BLaER1 (cell line): ENCODE results near the gene SLC25A21.

Source experiments
- H3K27ac ChIP-seq: shearing (Covaris generic); formaldehyde crosslinking; 2 replicates; pipeline ENCODE4 v1.8.1; 2022
- H3K27me3 ChIP-seq: shearing (Covaris generic); formaldehyde crosslinking; 2 replicates; pipeline ENCODE4 v1.8.1; 2022
- H3K36me3 ChIP-seq: shearing (Covaris generic); formaldehyde crosslinking; 2 replicates; pipeline ENCODE4 v1.8.1; 2022
- H3K4me1 ChIP-seq: shearing (Covaris generic); formaldehyde crosslinking; 2 replicates; pipeline ENCODE4 v1.8.1; 2022
- H3K4me2 ChIP-seq: shearing (Covaris generic); formaldehyde crosslinking; 2 replicates; pipeline ENCODE4 v1.8.1; 2022
- H3K4me3 ChIP-seq: shearing (Covaris generic); formaldehyde crosslinking; 2 replicates; pipeline ENCODE4 v1.8.1; 2022
- H3K9ac ChIP-seq: shearing (Covaris generic); formaldehyde crosslinking; 2 replicates; pipeline ENCODE4 v1.8.1; 2022
- H3K9me3 ChIP-seq: shearing (Covaris generic); formaldehyde crosslinking; 2 replicates; pipeline ENCODE4 v1.8.1; 2022
- H4K20me1 ChIP-seq: shearing (Covaris generic); formaldehyde crosslinking; 2 replicates; pipeline ENCODE4 v1.8.1; 2022
- Cebpa-rat ChIP-seq: shearing (Covaris generic); IDR thresholded peaks from 2 replicates; pipeline ENCODE4 v1.8.1; 2022

Gene SLC25A21

GRCh38 chr14:37124614-37125013, 47.8 kb downstream of the SLC25A21 start:
- Histone ChIP-seq H3K4me3 (no peak overlapping the region), H3K9me3 (no peaks in the 10 kb centered on the region), H3K27ac (no peak overlapping the region), H3K27me3 (no peaks in the 10 kb centered on the region), H3K9ac (no peak overlapping the region), H4K20me1 (no peaks in the 10 kb centered on the region), H3K36me3 (no peaks in the 10 kb centered on the region), H3K4me2 (no peak overlapping the region), H3K4me1 (no peaks in the 10 kb centered on the region)
- no peak for TF ChIP-seq Cebpa-rat

- Histone ChIP-seq H3K9me3 (no peaks in the 10 kb centered on the region), H3K4me3 (no peak overlapping the region), H3K36me3 (no peaks in the 10 kb centered on the region), H3K9ac (no peak overlapping the region), H3K27ac (no peak overlapping the region), H3K27me3 (no peaks in the 10 kb centered on the region), H4K20me1 (no peaks in the 10 kb centered on the region), H3K4me1 (no peaks in the 10 kb centered on the region), H3K4me2 (no peak overlapping the region)
- TF ChIP-seq Cebpa-rat, result no peak
Observed at GRCh38 chr14:37122919-37123639, 49.3 kb downstream of the SLC25A21 start.

GRCh38 chr14:37122288-37122687, 50.1 kb downstream of the SLC25A21 start:
- no peak overlapping the region for H3K4me3 ChIP-seq
- no peak for TF ChIP-seq Cebpa-rat
- no peaks in the 10 kb centered on the region for H3K36me3 ChIP-seq
- H3K4me1 ChIP-seq, result no peaks in the 10 kb centered on the region
- no peak overlapping the region for H3K4me2 ChIP-seq
- H3K27ac ChIP-seq, result no peak overlapping the region
- no peaks in the 10 kb centered on the region for H4K20me1 ChIP-seq
- H3K9ac ChIP-seq, result no peak overlapping the region
- no peaks in the 10 kb centered on the region for H3K9me3 ChIP-seq
- no peaks in the 10 kb centered on the region for H3K27me3 ChIP-seq

- no peaks in the 10 kb centered on the region for H3K4me1 ChIP-seq
- no peaks in the 10 kb centered on the region for H3K9me3 ChIP-seq
- no peak overlapping the region for H3K9ac ChIP-seq
- no peak overlapping the region for H3K4me2 ChIP-seq
- no peaks in the 10 kb centered on the region for H4K20me1 ChIP-seq
- H3K27ac ChIP-seq, result no peak overlapping the region
- H3K27me3 ChIP-seq, result no peaks in the 10 kb centered on the region
- no peak for TF ChIP-seq Cebpa-rat
- H3K4me3 ChIP-seq, result no peak overlapping the region
- H3K36me3 ChIP-seq, result no peaks in the 10 kb centered on the region
Observed at GRCh38 chr14:37118673-37119366, 53.6 kb downstream of the SLC25A21 start.

- no peaks in the 10 kb centered on the region for H3K27me3 ChIP-seq
- no peaks in the 10 kb centered on the region for H3K36me3 ChIP-seq
- H4K20me1 ChIP-seq, result no peaks in the 10 kb centered on the region
- H3K9ac ChIP-seq, result no peak overlapping the region
- H3K4me3 ChIP-seq, result no peak overlapping the region
- no peaks in the 10 kb centered on the region for H3K9me3 ChIP-seq
- no peak overlapping the region for H3K27ac ChIP-seq
- H3K4me1 ChIP-seq, result no peaks in the 10 kb centered on the region
- no peak for TF ChIP-seq Cebpa-rat
- H3K4me2 ChIP-seq, result no peak overlapping the region
Observed at GRCh38 chr14:37116933-37117849, 55.2 kb downstream of the SLC25A21 start.

- Histone ChIP-seq H3K9me3 (no peaks in the 10 kb centered on the region), H3K9ac (no peak overlapping the region), H3K4me2 (no peak overlapping the region), H3K4me1 (no peaks in the 10 kb centered on the region), H4K20me1 (no peaks in the 10 kb centered on the region), H3K27me3 (no peaks in the 10 kb centered on the region), H3K4me3 (no peak overlapping the region), H3K27ac (no peak overlapping the region), H3K36me3 (no peaks in the 10 kb centered on the region)
- TF ChIP-seq Cebpa-rat, result no peak
Observed at GRCh38 chr14:37115406-37115805, 57.0 kb downstream of the SLC25A21 start.

GRCh38 chr14:37114559-37114958, 57.8 kb downstream of the SLC25A21 start:
- TF ChIP-seq Cebpa-rat, result no peak
- Histone ChIP-seq H3K4me1 (no peaks in the 10 kb centered on the region), H3K27me3 (no peaks in the 10 kb centered on the region), H4K20me1 (no peaks in the 10 kb centered on the region), H3K4me3 (no peak overlapping the region), H3K27ac (no peak overlapping the region), H3K9me3 (no peaks in the 10 kb centered on the region), H3K36me3 (no peaks in the 10 kb centered on the region), H3K9ac (no peak overlapping the region), H3K4me2 (no peak overlapping the region)

GRCh38 chr14:37114002-37114401, 58.4 kb downstream of the SLC25A21 start:
- Histone ChIP-seq H3K27me3 (no peaks in the 10 kb centered on the region), H3K27ac (no peak overlapping the region), H3K9ac (no peak overlapping the region), H3K36me3 (no peaks in the 10 kb centered on the region), H3K4me1 (no peaks in the 10 kb centered on the region), H3K4me3 (no peak overlapping the region), H3K4me2 (no peak overlapping the region), H4K20me1 (no peaks in the 10 kb centered on the region), H3K9me3 (no peaks in the 10 kb centered on the region)
- no peak for TF ChIP-seq Cebpa-rat

GRCh38 chr14:37098132-37098531, 74.3 kb downstream of the SLC25A21 start:
- H3K9ac ChIP-seq, result no peak overlapping the region
- no peaks in the 10 kb centered on the region for H4K20me1 ChIP-seq
- H3K4me1 ChIP-seq, result no peaks in the 10 kb centered on the region
- no peaks in the 10 kb centered on the region for H3K9me3 ChIP-seq
- H3K27ac ChIP-seq, result no peak overlapping the region
- H3K4me2 ChIP-seq, result no peak overlapping the region
- no peak overlapping the region for H3K4me3 ChIP-seq
- H3K36me3 ChIP-seq, result no peaks in the 10 kb centered on the region
- H3K27me3 ChIP-seq, result no peaks in the 10 kb centered on the region
- no peak for TF ChIP-seq Cebpa-rat

GRCh38 chr14:37094502-37094901, 77.9 kb downstream of the SLC25A21 start:
- Histone ChIP-seq H3K4me3 (no peak overlapping the region), H3K27me3 (no peaks in the 10 kb centered on the region), H4K20me1 (no peaks in the 10 kb centered on the region), H3K4me2 (no peak overlapping the region), H3K9me3 (no peaks in the 10 kb centered on the region), H3K27ac (no peak overlapping the region), H3K36me3 (no peaks in the 10 kb centered on the region), H3K9ac (no peak overlapping the region), H3K4me1 (no peaks in the 10 kb centered on the region)
- no peak for TF ChIP-seq Cebpa-rat
